GM21576 (cell line): Measurements from ENCODE around the gene SHFL.

Experiments used
- ATAC-seq: cut with Tn5 transposase; IDR thresholded peaks from one replicate; pipeline ENCODE4 v1.9.1; 2021; ENCODE audit warnings: mild to moderate bottlenecking, moderate library complexity; ENCODE audit not compliant: unreplicated experiment

SHFL gene

GRCh38 chr19:10107817-10108367, 21.8 kb downstream of the SHFL start:
- ATAC-seq, result no peak

- ATAC-seq, result no peak
Measured at GRCh38 chr19:10109528-10109927, 23.4 kb downstream of the SHFL start.

- no peak for ATAC-seq
Measured at GRCh38 chr19:10110076-10110971, 24.2 kb downstream of the SHFL start.

GRCh38 chr19:10110972-10111317, 24.8 kb downstream of the SHFL start:
- no peak for ATAC-seq

GRCh38 chr19:10111405-10111811, 25.3 kb downstream of the SHFL start, which contains the start of gene P2RY11:
Gene P2RY11 (plus strand): TSS chr19:10111693. CDS start chr19:10111722, 29 bp downstream.
- ATAC-seq, result no peak

GRCh38 chr19:10112037-10112761, 26.1 kb downstream of the SHFL start:
- ATAC-seq, result no peak

GRCh38 chr19:10112895-10113591, 26.9 kb downstream of the SHFL start:
- no peak for ATAC-seq

GRCh38 chr19:10113592-10113963, 27.5 kb downstream of the SHFL start:
- ATAC-seq, result no peak

GRCh38 chr19:10113964-10114650, 28.0 kb downstream of the SHFL start:
- ATAC-seq, result no peak

GRCh38 chr19:10114651-10115391, 28.7 kb downstream of the SHFL start:
- ATAC-seq, result no peak

- no peak for ATAC-seq
Measured at GRCh38 chr19:10115392-10116084, 29.4 kb downstream of the SHFL start.

GRCh38 chr19:10116085-10116865, 30.2 kb downstream of the SHFL start:
- no peak for ATAC-seq

GRCh38 chr19:10116866-10117616, 30.9 kb downstream of the SHFL start:
- no peak for ATAC-seq

- no peak for ATAC-seq
Measured at GRCh38 chr19:10118960-10119359, 32.8 kb downstream of the SHFL start.

- ATAC-seq, result no peak
Measured at GRCh38 chr19:10120538-10121189, 34.5 kb downstream of the SHFL start.

- ATAC-seq, result no peak
Measured at GRCh38 chr19:10122045-10122444, 35.9 kb downstream of the SHFL start.

- no peak for ATAC-seq
Measured at GRCh38 chr19:10124429-10124828, 38.3 kb downstream of the SHFL start.
